Erythroblast (primary cell): ENCODE measurements around the gene ORM1.

Experiments used
- GATA1 ChIP-seq: IDR thresholded peaks from 2 replicates; pipeline ENCODE4 v1.6.1; 2011; ENCODE audit warnings: low read depth, mild to moderate bottlenecking, control low read depth, low read length, moderate library complexity
- POLR2A ChIP-seq: IDR thresholded peaks from 2 replicates; pipeline ENCODE4 v1.6.1; 2011; ENCODE audit warnings: mild to moderate bottlenecking, low read length

- TF ChIP-seq POLR2A (no peak), GATA1 (no peak)
These were observed 12.1 kb upstream of the ORM1 start for GRCh38 chr9:114310471-114311450.
